Measurements from ENCODE around the gene HK1.

HK1 gene

DNA sequence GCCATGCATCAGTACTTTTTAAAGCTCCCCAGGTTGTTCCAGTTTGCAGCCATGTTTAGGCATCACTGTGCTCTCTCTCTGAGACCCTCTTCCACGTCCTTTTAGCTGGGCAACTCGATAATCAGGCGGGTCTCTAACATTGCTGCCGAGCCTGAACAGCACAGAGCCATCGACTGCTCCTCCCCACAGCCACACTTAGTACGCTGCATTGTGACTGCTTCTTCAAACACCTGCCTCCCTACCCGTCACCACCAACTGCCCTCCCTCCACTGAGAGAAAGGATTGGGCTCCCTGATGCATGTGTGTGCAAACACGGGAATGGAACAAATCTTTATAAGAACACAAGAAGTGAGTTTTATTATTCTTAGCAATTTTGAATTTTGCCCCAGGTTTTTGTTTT is 149.9 kb downstream of the HK1 start:
- Histone ChIP-seq H4K20me1 (ENCODE audit: insufficient read depth, low read length) (no peaks in the 10 kb centered on the region), H3K4me3 (ENCODE audit: low read length) (no peak overlapping the region), H3K9me3 (ENCODE audit: insufficient read depth, low read length) (no peaks in the 10 kb centered on the region), H3K79me2 (ENCODE audit: low read length) (no peaks in the 10 kb centered on the region), H3K36me3 (replicated peaks; ENCODE audit: low read depth, low read length) (no peaks in the 10 kb centered on the region), H3K27ac (ENCODE audit: low read length) (no peak overlapping the region), H3K4me1 (ENCODE audit: low read length) (no peaks in the 10 kb centered on the region), H2AFZ (ENCODE audit: low read depth, low read length) (no peak overlapping the region), H3K27me3 (ENCODE audit: low read depth, low read length) (no peaks in the 10 kb centered on the region), H3K9ac (ENCODE audit: low read length) (no peak overlapping the region), H3K4me2 (ENCODE audit: low read length) (no peak overlapping the region)
- TF ChIP-seq EZH2phosphoT487 (IDR thresholded peaks at IDR 0.05; ENCODE audit: low read depth) (no peak), CTCF (IDR thresholded peaks at IDR 0.05; ENCODE audit: low read depth, low read length) (no peak)

DNA sequence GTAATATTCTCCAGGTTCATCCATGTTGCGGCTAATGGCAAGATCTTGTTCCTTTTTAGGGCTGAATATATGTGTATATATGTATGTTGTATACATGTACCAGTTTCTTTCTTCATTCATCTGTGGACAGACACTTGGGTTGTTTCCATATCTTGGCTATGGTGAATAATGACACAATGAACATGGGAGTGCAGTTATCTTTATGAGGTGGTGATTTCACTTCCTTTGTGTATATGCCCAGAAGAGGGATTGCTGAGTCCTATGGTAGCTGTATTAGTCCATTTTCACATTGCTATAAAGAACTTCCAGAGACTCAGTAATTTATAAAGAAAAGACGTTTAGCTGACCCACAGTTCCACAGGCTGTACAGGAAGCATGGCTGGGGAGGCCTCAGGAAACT is 155.9 kb downstream of the HK1 start:
- H2AFZ ChIP-seq (ENCODE audit: low read depth, low read length): no peak overlapping the region
- H3K79me2 ChIP-seq (ENCODE audit: low read length): no peaks in the 10 kb centered on the region
- H3K27ac ChIP-seq (ENCODE audit: low read length): no peak overlapping the region
- H3K27me3 ChIP-seq (ENCODE audit: low read depth, low read length): no peaks in the 10 kb centered on the region
- H3K4me1 ChIP-seq (ENCODE audit: low read length): peaks cover 8% of the 10 kb centered on the region
- no peaks in the 10 kb centered on the region for H3K9me3 ChIP-seq (ENCODE audit: insufficient read depth, low read length)
- no peaks in the 10 kb centered on the region for H3K36me3 ChIP-seq (replicated peaks; ENCODE audit: low read depth, low read length)
- H3K4me2 ChIP-seq (ENCODE audit: low read length): no peak overlapping the region
- no peaks in the 10 kb centered on the region for H4K20me1 ChIP-seq (ENCODE audit: insufficient read depth, low read length)
- no peak overlapping the region for H3K4me3 ChIP-seq (ENCODE audit: low read length)
- TF ChIP-seq CTCF (IDR thresholded peaks at IDR 0.05; ENCODE audit: low read depth, low read length) (no peak), EZH2phosphoT487 (IDR thresholded peaks at IDR 0.05; ENCODE audit: low read depth) (no peak)
- no peak overlapping the region for H3K9ac ChIP-seq (ENCODE audit: low read length)

DNA sequence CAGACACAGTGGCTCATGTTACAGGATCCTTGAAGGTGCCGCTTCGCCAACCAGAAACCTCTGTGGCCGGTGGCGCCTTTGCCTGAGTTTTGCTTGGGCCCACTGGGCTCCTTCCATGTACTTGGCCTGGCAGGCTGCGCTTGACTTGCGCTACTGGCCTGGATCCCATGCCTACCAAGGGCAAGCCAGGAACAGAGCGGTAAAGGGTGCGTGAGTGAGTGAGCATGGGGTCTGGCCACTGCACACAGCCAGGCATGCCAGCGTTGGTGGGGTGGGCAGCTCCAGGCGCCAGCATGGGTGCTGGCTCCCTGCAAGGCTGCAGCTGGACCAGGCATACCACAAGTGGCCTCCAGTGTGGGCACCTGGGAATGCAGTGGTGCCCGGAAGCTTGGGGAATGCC is 156.6 kb downstream of the HK1 start:
- Histone ChIP-seq H2AFZ (ENCODE audit: low read depth, low read length) (no peak overlapping the region), H3K27ac (ENCODE audit: low read length) (no peak overlapping the region), H3K9ac (ENCODE audit: low read length) (no peak overlapping the region), H3K27me3 (ENCODE audit: low read depth, low read length) (no peaks in the 10 kb centered on the region), H3K9me3 (ENCODE audit: insufficient read depth, low read length) (no peaks in the 10 kb centered on the region), H3K36me3 (replicated peaks; ENCODE audit: low read depth, low read length) (no peaks in the 10 kb centered on the region), H3K79me2 (ENCODE audit: low read length) (no peaks in the 10 kb centered on the region), H3K4me1 (ENCODE audit: low read length) (peaks cover 8% of the 10 kb centered on the region), H3K4me3 (ENCODE audit: low read length) (no peak overlapping the region), H4K20me1 (ENCODE audit: insufficient read depth, low read length) (no peaks in the 10 kb centered on the region), H3K4me2 (ENCODE audit: low read length) (no peak overlapping the region)
- TF ChIP-seq CTCF (IDR thresholded peaks at IDR 0.05; ENCODE audit: low read depth, low read length) (no peak), EZH2phosphoT487 (IDR thresholded peaks at IDR 0.05; ENCODE audit: low read depth) (no peak)

DNA sequence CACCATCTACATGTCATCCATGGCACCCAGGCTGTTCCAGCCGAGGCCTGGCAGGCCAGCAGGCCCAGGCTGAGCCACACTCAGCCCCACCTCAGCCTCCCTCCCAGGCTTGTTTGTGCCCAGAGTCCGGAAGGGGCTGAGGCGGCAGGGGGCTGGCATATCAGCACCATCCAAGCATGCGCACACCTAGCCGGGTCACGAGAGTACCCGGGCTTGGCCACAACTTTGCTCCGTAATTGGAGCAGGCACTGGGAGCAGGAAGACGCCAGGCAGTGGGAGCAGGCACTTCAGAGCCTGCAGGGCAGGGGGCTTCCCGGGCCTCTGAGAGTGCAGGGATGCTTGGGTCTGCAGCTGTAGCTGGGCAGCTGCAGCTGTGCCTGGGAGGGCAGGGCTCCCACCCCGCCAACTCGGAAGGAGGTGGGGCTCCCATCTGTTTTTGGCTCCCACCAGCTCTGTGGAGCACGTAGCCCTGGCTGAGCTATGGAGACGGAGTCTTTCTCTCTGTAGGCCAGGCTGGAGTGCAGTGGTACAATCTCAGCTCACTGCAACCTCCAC is 157.7 kb downstream of the HK1 start:
- H3K4me3 ChIP-seq (ENCODE audit: low read length): no peak overlapping the region
- no peak overlapping the region for H3K4me2 ChIP-seq (ENCODE audit: low read length)
- no peak overlapping the region for H2AFZ ChIP-seq (ENCODE audit: low read depth, low read length)
- peaks cover 8% of the 10 kb centered on the region for H3K4me1 ChIP-seq (ENCODE audit: low read length)
- no peak for TF ChIP-seq CTCF (IDR thresholded peaks at IDR 0.05; ENCODE audit: low read depth, low read length)
- TF ChIP-seq EZH2phosphoT487 (IDR thresholded peaks at IDR 0.05; ENCODE audit: low read depth): no peak
- no peaks in the 10 kb centered on the region for H3K9me3 ChIP-seq (ENCODE audit: insufficient read depth, low read length)
- H4K20me1 ChIP-seq (ENCODE audit: insufficient read depth, low read length): no peaks in the 10 kb centered on the region
- no peaks in the 10 kb centered on the region for H3K27me3 ChIP-seq (ENCODE audit: low read depth, low read length)
- H3K79me2 ChIP-seq (ENCODE audit: low read length): no peaks in the 10 kb centered on the region
- no peak overlapping the region for H3K9ac ChIP-seq (ENCODE audit: low read length)
- H3K27ac ChIP-seq (ENCODE audit: low read length): no peak overlapping the region
- no peaks in the 10 kb centered on the region for H3K36me3 ChIP-seq (replicated peaks; ENCODE audit: low read depth, low read length)
